Suprapubic skin (tissue), 4 donors: ENCODE results near the gene SETD6. TPM values are rescaled to one million over a fixed set of nuclear protein-coding genes. Genes with fewer than 3 reads are reported as not detected.

Experiments
- DNase-seq, 2 donors: peaks; one replicate each; pipeline ENCODE4 v3.0.0-alpha.2; 2019; ENCODE audit warnings: low spot score in 2 of 2
- H3K27ac ChIP-seq: fragments of 200-600 bp; sonication (generic); one replicate; pipeline ENCODE4 v1.5.1; 2019
- H3K27me3 ChIP-seq: fragments of 200-600 bp; sonication (generic); one replicate; pipeline ENCODE4 v1.5.1; 2019
- H3K36me3 ChIP-seq: fragments of 200-600 bp; sonication (generic); one replicate; pipeline ENCODE4 v1.5.1; 2019
- H3K4me1 ChIP-seq: fragments of 200-600 bp; sonication (generic); one replicate; pipeline ENCODE4 v1.5.1; 2019
- H3K4me3 ChIP-seq: fragments of 200-600 bp; sonication (generic); one replicate; pipeline ENCODE4 v1.5.1; 2019; ENCODE audit warnings: mild to moderate bottlenecking
- H3K9me3 ChIP-seq: fragments of 200-600 bp; sonication (generic); one replicate; pipeline ENCODE4 v1.5.1; 2019
- EP300 ChIP-seq: sonication (generic); formaldehyde crosslinking; IDR thresholded peaks from one replicate; pipeline ENCODE4 v1.6.1; 2017; ENCODE audit warnings: antibody characterized with exemption
- POLR2A ChIP-seq, 2 donors: fragments of 450-650 bp; IDR thresholded peaks; one replicate each; pipeline ENCODE4 v1.6.1; 2017; ENCODE audit warnings: antibody characterized with exemption in 2 of 2, mild to moderate bottlenecking in 2 of 2, moderate library complexity in 2 of 2
- POLR2AphosphoS5 ChIP-seq, 3 donors: sonication (generic); formaldehyde crosslinking; IDR thresholded peaks; one replicate each; pipeline ENCODE4 v1.6.1; 2017; ENCODE audit warnings: antibody characterized with exemption in 3 of 3
- WGBS: methylation state at CpG from one replicate; pipeline ENCODE4 v1.1.5; 2018; 5-methylcytosine and 5-hydroxymethylcytosine counted together
- total RNA-seq, 4 donors: library from RNA; depleted of rRNA; stranded (reverse); fragments of >200 nt; gene quantifications; one replicate each; pipeline ENCODE4 v1.1.0, GENCODE V29; 2016
- TF ChIP-seq, protein P1 (sequence below), 2 donors: fragments of 200-600 bp in 1 of 2; fragments of 450-650 bp in 1 of 2; sonication (generic) in 1 of 2; IDR thresholded peaks; one replicate each; pipeline ENCODE4 v1.5.1; 2016 to 2019; ENCODE audit warnings: antibody characterized with exemption in 2 of 2, mild to moderate bottlenecking in 1 of 2, moderate library complexity in 1 of 2

Gene SETD6
- total RNA-seq, 4 donors from 2014 or later, result 42.6 to 71.8 (median 51.7) TPM

DNA sequence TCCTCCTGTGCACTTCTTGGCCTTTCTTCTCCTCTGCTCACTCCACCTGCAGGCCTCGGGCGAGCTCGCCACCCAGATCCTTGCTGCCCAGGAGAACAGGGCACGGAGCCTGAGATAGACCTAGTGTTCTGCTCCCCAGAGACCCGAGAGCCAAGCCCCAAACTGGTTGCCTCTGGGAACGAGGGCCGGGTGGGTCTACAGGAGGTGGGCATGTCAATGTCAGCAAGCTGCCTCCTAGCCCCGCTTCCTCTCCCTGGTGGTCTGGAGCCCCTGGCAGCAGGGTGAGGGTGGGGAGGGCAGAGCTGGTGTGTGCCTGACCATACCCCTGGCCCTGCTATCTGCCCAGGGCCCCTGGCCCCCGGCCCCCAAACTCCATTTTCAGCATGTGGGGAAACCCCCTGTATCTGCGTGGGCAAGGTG, 16.2 kb upstream of the SETD6 start:
- 83% methylated on average over 7 of the region's 10 CpGs for WGBS
- peaks cover 19% of the 10 kb centered on the region for H3K4me1 ChIP-seq

GRCh38 chr16:58499615-58500351, 15.5 kb upstream of the SETD6 start, which contains the start of gene NDRG4:
Gene NDRG4, plus strand, starts transcription at chr16:58500143. Its CDS starts 106 bp downstream, at chr16:58500249.
- DNase-seq, result peak; percentile 67 to 80
- TF ChIP-seq EP300 (no peak), POLR2AphosphoS5 (IDR thresholded peaks at IDR 0.05) (no peak), POLR2A (IDR thresholded peaks at IDR 0.05) (no peak)
- TF ChIP-seq, protein P1, sequence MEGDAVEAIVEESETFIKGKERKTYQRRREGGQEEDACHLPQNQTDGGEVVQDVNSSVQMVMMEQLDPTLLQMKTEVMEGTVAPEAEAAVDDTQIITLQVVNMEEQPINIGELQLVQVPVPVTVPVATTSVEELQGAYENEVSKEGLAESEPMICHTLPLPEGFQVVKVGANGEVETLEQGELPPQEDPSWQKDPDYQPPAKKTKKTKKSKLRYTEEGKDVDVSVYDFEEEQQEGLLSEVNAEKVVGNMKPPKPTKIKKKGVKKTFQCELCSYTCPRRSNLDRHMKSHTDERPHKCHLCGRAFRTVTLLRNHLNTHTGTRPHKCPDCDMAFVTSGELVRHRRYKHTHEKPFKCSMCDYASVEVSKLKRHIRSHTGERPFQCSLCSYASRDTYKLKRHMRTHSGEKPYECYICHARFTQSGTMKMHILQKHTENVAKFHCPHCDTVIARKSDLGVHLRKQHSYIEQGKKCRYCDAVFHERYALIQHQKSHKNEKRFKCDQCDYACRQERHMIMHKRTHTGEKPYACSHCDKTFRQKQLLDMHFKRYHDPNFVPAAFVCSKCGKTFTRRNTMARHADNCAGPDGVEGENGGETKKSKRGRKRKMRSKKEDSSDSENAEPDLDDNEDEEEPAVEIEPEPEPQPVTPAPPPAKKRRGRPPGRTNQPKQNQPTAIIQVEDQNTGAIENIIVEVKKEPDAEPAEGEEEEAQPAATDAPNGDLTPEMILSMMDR (IDR thresholded peaks at IDR 0.05), result no peak
- Histone ChIP-seq H3K27me3 (peaks cover 22% of the 10 kb centered on the region), H3K36me3 (no peaks in the 10 kb centered on the region), H3K27ac (no peak within 1 kb of the TSS), H3K4me3 (peak within 1 kb of the TSS; percentile 41), H3K9me3 (no peaks in the 10 kb centered on the region), H3K4me1 (peaks cover 19% of the 10 kb centered on the region)
- 34% methylated on average over 8 of the region's 24 CpGs for WGBS

More for the DNA sequence above, 16.2 kb upstream of the SETD6 start:
- no peak overlapping the region for H3K27ac ChIP-seq
- DNase-seq, result peak in 1 of 2 donors; percentile 50
- no peak overlapping the region for H3K4me3 ChIP-seq
- H3K27me3 ChIP-seq, result peaks cover 22% of the 10 kb centered on the region
- no peaks in the 10 kb centered on the region for H3K9me3 ChIP-seq
- H3K36me3 ChIP-seq, result no peaks in the 10 kb centered on the region
- TF ChIP-seq, protein P1 (IDR thresholded peaks at IDR 0.05), result no peak
- TF ChIP-seq POLR2A (IDR thresholded peaks at IDR 0.05) (no peak), POLR2AphosphoS5 (IDR thresholded peaks at IDR 0.05) (no peak), EP300 (no peak)

- TF ChIP-seq POLR2A (IDR thresholded peaks at IDR 0.05), result no peak
- no peak for TF ChIP-seq EP300
- TF ChIP-seq POLR2AphosphoS5 (IDR thresholded peaks at IDR 0.05), result no peak
- TF ChIP-seq, protein P1 (IDR thresholded peaks at IDR 0.05), result no peak
- WGBS, result 7% methylated on average over 3 of the region's 36 CpGs
- Histone ChIP-seq H3K27ac (no peak overlapping the region), H3K9me3 (no peaks in the 10 kb centered on the region), H3K4me3 (peak overlapping the region; percentile 41), H3K36me3 (no peaks in the 10 kb centered on the region), H3K4me1 (peaks cover 19% of the 10 kb centered on the region), H3K27me3 (peaks cover 22% of the 10 kb centered on the region)
- peak; percentile 55 to 77 for DNase-seq
These were observed 14.7 kb upstream of the SETD6 start for GRCh38 chr16:58500430-58501241.

GRCh38 chr16:58501242-58502131, 13.8 kb upstream of the SETD6 start:
- peak; percentile 63 to 74 for DNase-seq
- WGBS, result 34% methylated on average over 18 of the region's 42 CpGs
- H3K9me3 ChIP-seq, result no peaks in the 10 kb centered on the region
- no peak overlapping the region for H3K27ac ChIP-seq
- H3K4me1 ChIP-seq, result peaks cover 19% of the 10 kb centered on the region
- TF ChIP-seq POLR2A (IDR thresholded peaks at IDR 0.05), result no peak
- TF ChIP-seq, protein P1 (IDR thresholded peaks at IDR 0.05), result no peak
- TF ChIP-seq POLR2AphosphoS5 (IDR thresholded peaks at IDR 0.05), result no peak
- TF ChIP-seq EP300, result no peak
- H3K4me3 ChIP-seq, result peak overlapping the region; percentile 41
- H3K36me3 ChIP-seq, result no peaks in the 10 kb centered on the region
- H3K27me3 ChIP-seq, result peaks cover 22% of the 10 kb centered on the region
